GM19239 (cell line): ENCODE data around the gene COL6A3.
"Not testable (repeated sequence)": the region's sequence is repeated elsewhere in the genome, so short reads cannot be mapped to it uniquely, and the experiment has no call there.

Source experiments
- DNase-seq: peaks from one replicate; pipeline ENCODE4 v3.0.0; 2011; ENCODE audit warnings: low spot score; ENCODE audit not compliant: insufficient read length
- FAIRE-seq: peaks from 2 replicates; lab custom pipeline; 2011; peaks lifted over from hg19 to GRCh38; lab: Jason Lieb, UNC

COL6A3 gene

DNA sequence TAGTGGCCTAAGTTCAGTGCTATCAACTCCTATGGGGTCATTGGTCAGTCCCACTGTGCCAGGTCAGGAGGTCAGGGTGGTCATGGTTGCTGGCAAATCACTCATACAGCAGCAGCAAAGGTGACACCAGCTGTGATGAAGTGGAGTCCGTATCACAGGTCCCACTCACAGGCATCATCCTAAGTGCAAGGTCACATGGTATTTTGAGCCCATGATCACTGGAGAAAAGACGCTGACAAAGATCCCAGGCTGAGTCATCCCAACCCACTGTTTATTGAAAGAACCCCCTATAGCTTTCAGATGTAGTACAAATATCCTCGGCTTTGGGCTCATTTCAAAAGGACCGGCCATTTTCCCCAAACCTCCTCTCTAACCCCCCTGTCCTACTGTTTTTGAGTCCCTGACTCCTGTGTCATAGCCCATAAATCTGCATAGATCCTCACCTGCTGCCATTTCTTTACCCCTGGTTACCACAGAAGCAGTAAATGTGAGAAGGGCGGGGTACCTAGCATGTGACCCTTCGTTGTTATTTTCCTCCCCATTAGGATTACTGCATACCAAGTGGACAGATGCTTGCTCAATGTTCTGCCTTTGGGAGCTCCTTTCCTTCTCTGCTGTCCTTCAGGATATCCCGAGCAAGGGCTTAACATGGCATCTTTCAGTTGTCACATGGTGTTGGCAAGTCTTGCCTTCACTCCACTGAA, 107.7 kb downstream of the COL6A3 start:
- DNase-seq = no peak
- peak; percentile 28 for FAIRE-seq

DNA sequence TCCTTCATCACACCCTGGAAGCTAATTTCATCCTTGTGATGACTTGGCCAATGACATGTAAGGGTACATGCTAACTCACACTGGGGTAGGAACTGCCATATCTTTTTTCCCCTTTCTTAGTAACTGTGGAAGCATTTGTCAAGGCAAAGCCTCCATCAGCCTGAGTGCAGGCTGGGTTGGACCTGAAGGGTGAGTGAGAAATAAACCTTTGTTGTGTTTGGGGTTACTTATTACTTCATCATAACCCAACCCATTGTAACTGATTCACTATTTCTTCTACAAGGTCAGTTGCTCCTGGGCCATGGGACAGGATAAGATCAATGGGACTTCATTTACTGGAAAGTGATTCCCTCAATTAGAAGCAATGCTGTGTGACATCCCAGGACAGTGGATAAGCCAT, 108.4 kb downstream of the COL6A3 start:
- FAIRE-seq (no peak), DNase-seq (no peak)

DNA sequence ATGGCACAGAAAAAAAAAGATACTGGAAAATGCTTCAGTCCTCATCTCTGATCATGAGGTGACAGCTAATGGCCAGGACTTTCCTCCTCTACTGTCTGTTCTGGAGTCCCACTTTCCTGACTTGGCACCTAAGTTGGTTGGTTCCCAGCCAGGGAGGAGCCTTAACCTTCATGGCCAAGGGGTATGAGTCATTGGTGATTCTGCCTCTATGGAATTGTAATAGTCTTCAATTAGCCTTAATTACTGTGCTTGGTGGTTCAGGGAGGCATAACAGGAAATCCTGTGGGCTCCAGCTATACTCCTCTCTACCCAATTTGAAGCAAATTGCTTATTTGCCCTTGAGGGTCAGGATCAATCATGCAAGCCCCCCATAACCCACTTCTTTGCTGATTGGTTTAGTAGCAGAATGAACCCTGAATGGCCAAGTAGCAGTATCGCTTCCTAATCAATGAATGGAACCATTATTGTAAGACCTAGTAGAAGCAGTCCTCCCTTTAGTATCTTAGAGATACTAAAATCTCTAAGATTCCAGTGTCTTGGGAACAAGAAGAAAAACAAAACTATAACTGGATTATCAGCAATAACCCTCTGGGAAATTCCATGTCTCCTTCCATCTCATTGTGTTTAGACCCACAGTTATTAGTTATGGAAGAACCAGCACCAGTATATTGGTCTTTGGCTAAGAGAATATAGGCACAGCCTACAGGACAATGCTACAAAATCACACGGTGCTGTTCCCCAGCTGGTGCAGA, 109.0 kb downstream of the COL6A3 start:
- FAIRE-seq (no peak), DNase-seq (no peak)

DNA sequence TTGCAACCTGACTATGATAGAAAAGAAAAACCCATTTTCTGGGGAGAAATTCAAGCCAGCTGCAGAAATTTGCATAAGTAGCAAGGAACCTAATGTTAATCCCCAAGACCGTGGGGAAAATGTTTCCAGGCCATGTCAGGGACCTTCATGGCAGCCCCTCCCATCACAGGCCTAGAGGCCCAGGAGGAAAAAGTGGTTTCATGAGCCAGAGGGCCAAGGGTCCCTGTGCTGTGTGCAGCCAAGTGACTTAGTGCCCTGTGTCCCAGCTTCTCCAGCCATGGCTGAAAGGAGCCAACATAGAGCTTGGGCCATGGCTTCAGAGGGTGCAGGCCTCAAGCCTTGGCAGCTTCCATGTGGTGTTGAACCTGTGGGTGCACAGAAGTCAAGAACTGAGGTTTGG, 110.7 kb downstream of the COL6A3 start:
- DNase-seq, FAIRE-seq: not testable (repeated sequence)

DNA sequence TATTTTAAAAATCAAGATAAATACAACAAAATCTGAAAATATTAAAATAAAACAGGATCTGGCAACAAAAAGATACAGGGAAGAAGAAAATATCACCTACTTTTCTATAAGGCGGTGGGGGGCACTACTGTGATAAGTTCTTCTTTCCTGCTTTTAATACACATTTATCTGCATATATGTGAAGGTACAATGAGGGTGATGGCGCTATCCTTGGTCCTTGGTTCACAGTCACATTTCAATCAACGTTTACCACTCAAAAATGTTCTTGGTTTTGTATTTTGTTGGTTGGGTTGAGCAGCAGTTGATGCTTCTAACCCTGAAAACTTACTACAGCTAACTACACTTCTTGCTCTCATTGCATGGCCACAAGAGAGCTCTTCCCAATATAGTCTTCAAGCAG, 112.4 kb downstream of the COL6A3 start:
- no peak for DNase-seq
- no peak for FAIRE-seq

DNA sequence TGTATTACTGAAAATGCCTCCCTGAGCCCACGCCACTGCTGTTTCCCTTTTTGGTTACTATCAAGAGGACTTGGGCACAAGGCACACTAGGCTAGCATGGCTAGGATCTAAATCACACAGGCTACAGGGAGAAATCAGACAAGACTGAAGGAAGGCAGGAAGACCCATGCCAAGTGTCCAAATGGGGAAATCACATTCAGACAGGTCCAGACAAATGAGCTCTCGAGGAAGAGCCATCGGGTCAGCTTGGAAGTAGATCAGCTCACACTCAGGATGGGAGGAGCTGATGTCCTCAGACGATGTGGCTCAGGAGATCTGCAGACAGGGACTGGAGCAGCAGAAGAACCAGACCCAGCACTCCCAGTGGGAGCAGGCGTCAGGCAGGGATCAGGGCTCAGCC, 113.2 kb downstream of the COL6A3 start:
- DNase-seq (no peak), FAIRE-seq (no peak)

DNA sequence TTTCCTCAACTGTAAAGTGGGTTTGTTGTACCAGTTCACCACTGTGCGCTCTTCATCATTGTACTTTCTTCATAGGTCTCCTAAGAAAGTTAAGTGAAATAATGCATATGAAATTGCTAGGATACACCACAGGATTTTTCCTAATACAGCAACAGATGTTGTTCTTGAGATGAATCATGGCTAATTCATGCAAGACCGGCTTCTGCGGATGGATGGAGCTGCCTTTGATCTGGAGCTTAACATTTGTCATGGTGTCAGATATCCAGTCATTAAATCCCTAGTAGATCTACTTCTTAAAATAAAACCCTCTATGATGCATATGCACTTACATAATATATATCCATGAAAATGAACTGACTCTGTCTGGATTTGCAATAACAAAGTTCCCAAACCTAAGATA, 114.1 kb downstream of the COL6A3 start:
- DNase-seq (no peak), FAIRE-seq (no peak)

DNA sequence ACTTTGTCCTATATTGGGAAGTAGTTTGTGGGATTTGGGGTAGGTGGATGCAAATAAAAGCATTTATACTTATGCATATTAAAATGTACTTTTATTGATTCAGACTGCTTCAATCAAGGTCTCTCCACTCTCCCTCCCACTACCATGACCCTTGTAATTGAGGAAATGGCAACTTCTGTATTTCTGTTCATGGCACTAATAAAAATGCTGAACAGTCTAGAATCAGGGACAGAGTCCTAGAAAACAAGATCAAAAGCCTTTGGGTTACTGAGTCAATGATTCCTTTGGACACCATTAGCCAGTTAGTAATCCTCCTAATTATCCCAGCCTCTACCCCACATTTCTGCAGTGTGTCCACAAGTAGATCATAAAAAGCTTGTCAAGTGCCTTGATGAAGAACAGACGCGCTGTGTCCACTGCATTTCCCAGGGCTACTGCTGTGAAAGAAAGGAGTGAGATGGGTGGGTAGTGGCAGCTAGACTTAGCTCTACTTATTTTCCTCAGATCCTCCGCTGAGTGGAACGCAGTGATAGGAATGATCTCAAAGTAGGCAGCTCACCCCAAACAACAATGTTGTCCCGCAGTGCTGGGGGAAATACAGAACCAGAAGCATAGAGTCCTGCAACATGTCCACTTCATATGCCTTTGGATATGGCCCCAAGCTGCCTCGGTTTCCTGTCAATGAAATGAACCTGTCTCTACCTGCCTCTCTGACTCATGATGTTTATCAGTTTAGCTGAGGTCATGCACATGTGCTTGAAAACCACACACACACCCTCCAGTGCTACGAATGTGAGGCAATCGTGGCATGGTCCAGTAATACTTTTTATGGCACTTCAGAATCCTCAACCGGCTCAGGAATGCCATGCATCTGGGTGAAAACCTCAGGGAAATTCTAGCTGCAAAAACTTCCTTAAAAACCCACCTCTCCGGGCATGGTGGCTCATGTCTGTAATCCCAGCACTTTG, 115.5 kb downstream of the COL6A3 start:
- DNase-seq = no peak
- no peak for FAIRE-seq

DNA sequence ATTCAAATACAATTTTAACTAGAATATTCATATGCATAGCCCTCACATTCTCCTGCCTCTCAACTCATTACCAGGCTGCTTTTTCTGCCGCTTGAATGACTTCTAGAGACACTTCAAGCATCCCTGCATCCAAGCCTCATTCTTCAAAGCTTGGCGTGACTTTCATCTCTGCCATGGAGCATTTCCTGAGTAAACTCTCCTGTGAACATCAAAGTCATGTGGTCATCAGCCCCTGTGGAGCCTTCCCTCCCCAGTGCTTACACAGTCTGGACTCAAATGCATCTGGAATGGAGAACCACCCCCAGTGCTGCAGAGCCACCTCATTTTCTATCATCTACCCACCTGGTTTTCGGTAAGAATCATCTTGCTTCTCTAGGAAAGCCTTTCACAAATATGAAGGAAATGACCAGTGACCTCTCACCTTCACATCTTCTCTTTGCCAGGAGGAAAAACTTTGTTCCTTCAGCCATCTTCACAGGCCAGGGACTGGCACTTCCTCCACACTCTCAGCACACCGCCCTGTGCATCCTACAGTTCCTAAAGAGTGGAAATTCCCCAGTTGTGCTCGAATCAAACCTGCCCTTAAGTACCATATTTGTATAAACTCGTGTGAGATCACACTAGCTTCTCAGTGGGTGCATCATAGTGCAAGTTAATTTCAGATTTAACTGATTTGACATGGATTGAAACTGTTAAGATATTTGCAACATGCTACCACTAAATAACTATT, 116.4 kb downstream of the COL6A3 start:
- DNase-seq (no peak), FAIRE-seq (no peak)

DNA sequence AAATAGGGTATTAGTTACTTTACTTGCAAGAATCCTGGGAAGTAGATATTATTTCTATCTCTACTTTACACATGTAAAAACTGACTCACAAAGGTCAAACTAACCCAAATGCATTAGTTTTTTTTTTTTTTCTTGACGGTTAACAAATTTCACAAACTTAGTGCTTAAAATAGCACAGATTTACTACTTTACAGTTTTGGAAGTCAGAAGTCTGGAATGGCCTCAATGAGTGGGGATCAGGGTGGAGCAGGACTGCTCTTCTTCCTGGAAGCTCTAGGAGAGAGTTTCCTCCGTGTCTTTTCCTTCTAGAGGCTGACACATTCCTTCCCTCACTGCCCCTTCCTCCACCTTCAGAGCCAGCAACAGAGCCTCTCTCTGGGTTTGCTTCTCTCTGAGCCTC, 117.2 kb downstream of the COL6A3 start:
- DNase-seq (no peak), FAIRE-seq (no peak)

DNA sequence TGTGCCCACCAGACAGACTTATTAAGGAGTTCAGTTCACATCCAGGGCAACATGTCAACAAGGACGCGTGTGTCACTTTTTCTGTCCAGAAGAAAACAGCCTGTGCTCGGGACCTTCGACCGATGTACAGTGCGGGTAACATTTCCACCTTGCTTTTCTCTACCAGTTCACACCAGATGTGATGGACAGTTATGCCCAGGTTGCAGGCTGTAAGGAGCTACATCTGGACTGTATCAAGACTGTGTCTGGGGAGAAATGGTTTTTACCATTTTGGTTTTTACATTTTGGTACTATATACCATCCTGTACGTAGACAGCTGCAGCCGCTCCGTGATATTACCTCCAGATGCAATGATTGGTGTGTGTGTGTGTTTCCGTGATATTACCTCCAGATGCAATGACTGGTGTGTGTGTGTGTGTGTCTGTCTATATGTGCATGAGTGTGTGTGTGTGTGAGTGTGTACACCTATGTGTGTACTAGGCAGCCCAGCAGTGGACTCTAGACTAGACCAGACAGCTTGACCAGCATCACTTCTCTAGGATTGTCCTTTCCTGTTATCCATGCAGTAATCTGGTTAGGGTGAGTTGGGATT, 118.0 kb downstream of the COL6A3 start:
- no peak for FAIRE-seq
- no peak for DNase-seq

DNA sequence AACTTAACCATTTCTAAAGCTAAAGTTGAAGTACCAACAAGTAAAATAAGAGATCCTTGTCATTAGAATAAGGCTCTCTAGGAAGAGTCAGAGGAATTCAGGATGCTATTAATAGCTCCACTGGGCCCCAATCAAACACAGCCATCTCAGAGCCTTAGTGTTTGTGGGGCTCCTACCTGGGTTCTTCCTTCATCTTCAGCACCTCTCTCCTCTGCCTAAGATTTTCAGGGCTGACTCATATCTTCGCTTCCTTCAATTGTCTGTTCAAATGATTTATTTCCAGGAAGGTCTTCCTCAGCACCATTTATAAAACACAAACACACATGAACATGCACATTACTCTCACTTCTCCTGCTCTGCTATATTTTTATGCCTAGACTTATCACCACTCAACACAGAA, 119.5 kb downstream of the COL6A3 start:
- DNase-seq (no peak), FAIRE-seq (no peak)

DNA sequence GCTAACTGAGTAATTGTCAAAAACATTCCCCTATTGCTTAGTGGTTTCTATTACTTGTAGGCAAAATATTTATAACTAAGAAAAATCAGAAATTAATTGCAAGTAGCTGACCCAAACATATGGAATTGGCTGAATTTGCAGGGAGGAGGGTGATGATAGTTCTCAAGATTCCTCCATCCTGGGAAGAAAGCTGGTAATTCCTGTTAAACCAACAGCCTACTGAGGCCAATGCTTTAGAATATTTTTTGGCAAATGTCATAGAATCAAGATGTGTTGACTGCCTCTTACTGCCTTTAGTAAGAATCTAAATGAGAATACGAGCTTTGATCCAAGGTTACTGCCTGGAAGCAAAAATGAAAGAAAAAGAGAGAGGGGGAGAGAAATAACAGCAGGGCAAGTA, 120.0 kb downstream of the COL6A3 start:
- FAIRE-seq (no peak), DNase-seq (no peak)

DNA sequence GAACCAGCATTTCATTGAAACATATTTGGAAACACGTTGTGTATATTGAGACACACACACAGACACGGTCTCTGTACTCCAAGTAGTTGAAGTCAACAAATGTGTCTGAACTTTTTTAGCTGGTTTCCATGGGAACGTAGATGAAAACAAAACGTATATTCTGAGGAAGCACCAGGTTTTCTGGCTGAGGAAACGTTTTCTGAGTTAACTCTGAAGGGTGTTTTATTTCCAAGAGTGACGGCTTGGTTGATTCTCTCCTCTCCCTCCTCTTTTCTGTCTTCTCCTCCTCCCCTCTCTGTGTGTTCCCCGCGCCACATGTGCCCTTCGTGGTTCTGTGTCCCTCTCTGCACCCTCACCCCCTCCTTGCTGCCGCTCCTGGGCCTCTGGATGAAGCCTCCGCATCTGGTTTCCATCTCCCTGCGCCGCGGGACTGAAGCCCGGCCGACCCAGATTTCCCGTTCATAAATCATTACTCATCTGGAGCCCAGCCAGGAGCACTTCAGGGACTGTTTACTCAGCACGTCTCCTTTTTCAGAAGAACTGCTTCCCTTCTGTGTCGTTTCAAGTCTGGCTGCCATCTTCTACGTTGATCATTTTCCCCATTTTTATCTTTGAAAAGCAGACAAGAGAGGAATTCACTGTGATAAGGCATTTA, 122.7 kb downstream of the COL6A3 start:
- FAIRE-seq (no peak), DNase-seq (no peak)

DNA sequence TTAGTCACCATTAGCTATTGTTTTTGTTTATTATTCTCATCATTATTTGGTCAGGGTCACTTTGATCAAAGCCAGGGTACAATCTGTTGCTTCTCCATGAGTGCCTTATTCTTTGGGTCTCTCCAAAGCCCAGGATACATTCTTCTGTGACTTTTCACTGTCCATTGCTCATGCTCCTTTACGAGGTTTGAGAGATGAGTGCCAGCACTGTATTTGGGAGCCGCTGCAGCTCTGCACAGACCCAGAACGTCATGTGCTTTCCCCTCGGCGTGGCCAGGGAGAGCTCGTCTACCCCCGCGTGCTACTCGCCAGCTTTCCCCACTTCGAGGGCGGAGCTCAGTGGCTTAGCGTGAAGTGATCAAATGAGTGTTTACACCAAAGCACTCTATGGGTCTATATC, 123.7 kb downstream of the COL6A3 start:
- FAIRE-seq (no peak), DNase-seq (no peak)

DNA sequence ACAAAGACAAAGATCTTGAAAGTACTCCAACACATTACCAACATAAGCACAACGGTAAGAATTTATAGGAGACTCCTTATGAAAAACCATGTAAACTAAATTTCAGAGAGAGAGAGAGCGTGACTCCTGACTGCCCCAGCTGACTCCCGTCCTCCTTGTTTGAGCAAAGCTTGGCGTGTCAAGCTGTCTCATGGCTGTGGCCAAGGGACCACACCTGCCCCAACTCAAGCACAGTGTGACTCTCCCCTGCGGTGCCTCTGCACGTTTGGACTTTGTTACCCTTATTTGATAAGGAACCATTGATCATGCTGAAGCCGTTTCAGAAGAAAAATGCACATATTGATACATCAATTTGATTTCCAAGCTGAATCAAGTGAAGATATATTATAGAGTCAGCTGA, 124.8 kb downstream of the COL6A3 start:
- DNase-seq (no peak), FAIRE-seq (no peak)

DNA sequence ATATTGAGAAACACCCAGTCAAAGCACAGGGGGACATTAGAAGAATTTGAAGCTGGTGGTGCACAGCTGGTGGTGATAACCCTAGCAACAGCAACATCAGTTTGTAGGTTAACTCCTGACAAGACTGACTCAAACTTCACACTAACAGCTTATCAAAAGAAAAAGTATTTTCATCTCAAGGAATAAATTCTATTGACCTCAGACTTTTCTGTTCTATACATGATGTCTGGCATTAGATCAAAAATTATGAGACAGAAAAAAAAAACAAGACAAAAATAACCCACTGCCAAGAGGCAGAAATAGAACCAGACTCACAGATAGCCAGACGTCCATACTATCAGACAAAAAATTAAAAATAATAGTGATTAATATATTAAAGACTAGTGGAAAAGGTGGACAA, 126.1 kb downstream of the COL6A3 start:
- DNase-seq (no peak), FAIRE-seq (no peak)

DNA sequence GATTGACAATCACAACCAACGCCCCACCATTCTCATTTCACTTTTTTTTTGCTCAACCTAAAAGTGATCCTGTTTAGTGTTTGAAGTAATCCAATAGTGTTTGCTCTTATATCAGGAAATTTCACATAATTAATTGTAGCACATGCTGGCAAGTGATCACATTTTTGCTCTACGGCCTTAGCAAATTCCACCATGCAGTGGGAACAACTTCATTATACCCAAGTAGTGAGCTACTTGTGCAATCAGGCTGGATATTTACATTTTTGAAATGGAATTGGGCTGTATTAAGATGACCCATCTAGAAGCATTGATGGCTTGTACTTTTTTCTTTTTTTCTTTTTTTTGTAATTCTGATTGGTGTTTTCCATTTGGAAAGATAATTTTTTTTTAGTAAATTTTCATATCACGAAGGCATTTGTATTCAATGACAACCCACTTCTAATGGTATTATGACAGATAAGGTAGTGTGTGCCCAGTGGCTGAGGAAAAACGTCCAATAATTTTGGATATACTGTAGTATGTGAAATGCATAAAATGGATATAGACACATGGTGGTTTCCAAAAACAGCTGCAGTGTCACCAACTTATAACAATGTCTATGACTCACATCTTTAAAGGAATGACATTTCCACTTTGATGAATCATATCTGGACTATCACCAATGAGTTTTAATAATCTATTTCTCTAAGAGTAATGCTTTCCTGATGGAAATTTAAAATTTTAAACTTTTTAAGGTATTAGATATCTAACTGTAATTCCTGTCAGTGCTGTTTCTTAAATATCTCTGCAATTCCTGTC, 130.6 kb downstream of the COL6A3 start:
- FAIRE-seq (no peak), DNase-seq (no peak)
